ENCODE measurements around the gene FOXP2.

- TF ChIP-seq CTCF (conservative IDR thresholded peaks at IDR 0.05; ENCODE audit: low read length) (no peak), EZH2phosphoT487 (IDR thresholded peaks at IDR 0.05; ENCODE audit: borderline replicate concordance, low read depth, low read length) (no peak)
These were observed 235.9 kb downstream of the FOXP2 start for GRCh38 chr7:114650491-114650890.

Measured in OCI-LY7 (cell line).